NOMO-1 treated with DMSO at 0.1 percent for 48 hours (cell line): ENCODE data around the gene RPA1.

Experiments
- DNase-seq: peaks from one replicate; lab custom pipeline; 2025; ENCODE audit not compliant: unreplicated experiment; lab: John Stamatoyannopoulos, UW

RPA1 gene

DNA sequence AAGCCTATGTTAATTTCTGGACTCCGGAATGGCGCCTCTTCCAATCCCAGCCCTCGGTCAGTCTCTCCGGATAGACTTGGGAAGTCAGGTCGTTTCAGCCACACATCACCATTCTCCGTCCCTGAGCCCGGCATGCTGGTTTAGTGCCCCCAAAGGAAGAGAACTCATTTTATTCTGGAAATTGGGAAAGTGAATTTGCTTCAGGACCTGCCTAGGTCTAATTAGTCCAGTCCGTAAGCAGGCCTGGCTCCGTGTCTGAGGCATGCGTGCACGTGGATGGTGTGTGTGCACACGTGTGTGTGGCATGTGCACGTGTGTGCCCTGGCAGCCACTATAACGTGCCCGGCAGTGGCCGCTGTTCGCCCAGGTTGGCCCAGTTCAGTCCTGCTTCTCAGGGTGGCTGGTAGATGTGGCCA, 77.4 kb downstream of the RPA1 start:
- no peak for DNase-seq

DNA sequence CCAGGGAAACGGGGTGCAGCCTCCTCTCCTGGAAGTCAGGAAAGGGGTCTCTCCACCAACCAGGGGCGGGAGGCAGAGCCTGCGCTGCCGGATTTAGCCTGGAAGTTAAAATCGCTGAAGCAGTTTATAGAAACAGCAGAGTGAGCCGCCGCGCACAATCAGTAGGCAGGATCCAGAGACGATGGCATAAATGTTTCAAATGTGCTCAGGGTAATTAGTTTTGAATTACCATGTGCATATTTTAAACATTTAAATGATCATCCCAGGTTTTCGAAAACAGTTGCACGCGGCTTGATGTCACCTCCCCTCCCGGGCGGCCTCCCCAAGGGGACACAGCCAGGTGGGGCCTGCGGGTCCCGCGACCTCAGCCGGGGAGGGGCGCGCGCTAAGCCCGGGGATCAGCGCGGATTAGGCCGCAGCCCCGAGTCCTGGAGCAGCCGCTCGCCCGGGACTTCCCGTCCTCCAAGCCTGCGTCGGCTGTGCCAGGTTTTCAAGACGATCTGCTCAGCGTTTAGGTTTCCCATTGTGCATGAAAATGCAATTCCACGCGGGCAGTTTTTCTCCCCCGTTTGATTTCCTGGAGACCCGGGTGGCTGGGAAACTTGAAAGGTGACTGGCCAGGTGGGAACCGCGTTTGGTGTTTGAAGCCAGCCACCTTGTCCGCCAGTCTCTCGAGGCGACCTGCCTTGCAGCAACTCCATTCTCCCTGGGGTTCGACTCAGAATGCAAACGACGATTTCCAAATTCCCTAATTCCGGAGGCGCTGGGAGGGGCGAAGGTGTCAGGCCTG, 78.3 kb downstream of the RPA1 start:
- DNase-seq, result peak; percentile 5

DNA sequence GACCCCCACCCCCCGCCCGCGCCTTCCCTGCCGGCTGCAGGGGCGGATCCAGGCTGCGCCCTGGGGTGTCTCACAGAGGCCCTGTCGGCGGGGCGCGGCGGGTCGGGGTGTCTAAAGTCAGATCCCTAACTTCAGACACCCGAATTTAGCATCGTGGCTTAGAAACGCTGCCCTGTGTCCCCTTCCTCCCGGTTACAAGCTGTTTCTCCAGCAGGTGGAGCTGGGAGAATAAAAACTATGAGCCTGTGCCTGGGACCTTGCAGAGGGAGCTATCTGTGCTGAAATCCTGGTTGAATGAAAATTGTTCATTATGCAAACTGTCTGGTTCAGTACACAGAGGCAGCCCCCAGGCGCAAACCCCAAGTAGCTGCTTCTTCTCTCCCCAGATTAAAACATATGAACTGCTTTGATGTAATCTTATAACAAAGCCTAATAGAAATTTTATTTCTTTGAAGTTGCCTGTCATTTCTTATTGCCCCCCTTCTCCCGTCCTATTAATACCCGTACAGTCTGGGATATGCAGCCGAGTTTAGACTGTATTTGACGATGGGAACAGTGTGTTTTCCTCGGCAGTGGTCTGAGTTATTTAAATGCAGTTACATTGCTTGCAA, 79.0 kb downstream of the RPA1 start:
- DNase-seq, result peak; percentile 63

DNA sequence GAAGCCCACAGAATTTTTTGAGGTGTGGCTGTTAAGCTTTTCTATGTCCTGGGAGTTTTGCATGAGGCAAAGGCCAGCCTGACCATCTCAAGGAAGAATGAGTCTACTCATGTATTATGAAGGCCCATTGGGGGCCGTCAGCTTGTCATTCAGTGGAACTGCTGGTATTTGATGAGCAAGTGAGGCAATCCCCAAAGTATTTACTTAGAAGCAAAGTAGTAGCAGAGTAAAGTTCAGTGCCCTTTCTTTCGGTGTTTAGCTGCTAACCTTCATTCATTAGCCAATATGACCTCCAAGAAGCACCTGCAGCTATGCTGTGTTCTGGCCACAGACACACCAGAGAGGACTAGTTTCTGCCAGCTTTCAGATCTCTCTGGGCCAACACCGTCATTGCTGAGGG, 80.2 kb downstream of the RPA1 start:
- no peak for DNase-seq

DNA sequence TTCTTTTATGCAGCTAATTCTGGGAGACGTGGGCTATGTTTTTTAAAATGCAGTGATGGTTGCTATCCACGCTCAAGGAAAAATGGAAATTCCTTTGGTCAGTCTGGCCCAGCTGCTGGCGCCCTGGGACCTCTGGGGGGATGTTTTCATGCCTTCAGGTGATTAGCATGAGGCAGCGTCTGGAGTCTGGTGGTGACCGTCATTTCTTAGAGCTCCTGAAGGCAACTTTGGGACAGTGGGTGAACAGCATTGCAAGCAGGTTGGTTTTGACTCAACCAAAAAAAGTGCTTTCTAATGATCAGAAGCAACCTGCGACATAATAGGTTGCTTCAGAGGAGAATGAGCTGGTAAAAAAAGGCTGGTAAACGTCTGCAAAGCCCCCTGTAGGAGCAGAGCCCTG, 82.3 kb downstream of the RPA1 start:
- no peak for DNase-seq

DNA sequence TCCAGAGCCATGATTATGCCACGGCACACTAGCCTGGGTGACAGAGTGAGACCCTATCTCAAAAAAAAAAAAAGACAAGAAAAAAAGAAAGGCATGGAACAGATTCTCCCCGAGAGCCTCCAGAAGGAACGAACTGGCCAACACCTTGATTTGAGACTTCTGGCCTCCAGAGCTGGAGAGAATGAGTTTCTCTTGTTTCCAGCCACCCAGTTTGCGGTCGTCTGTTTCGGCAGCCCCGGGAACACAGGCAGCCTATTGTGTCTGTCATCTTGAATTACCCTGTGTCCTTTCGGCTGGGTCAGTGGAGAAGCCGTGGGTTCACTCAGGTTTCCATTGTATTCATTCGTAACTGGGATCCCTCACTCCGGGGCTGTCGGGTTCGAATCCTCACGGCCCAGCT, 83.9 kb downstream of the RPA1 start:
- DNase-seq, result no peak

DNA sequence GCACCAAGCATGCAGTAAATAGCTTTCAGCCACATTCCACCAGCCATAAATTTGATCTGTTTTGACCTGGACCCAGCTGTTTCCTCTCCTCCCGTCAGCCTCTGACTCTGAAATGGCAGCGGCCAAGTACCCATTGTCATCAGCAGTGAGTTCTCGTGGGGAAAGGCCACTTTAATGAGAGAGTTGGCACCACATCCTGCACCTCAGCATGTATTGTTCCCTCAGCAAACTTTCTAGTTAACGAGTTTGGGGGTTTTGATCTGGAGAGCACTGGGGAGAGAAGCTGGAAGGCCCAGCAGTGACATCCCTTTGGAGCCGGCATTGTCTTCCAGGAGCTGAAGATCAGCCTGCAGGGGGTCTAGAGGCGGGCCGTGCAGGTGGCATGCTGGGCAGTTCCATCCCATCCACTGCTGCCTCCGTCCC, 84.9 kb downstream of the RPA1 start:
- DNase-seq, result no peak

DNA sequence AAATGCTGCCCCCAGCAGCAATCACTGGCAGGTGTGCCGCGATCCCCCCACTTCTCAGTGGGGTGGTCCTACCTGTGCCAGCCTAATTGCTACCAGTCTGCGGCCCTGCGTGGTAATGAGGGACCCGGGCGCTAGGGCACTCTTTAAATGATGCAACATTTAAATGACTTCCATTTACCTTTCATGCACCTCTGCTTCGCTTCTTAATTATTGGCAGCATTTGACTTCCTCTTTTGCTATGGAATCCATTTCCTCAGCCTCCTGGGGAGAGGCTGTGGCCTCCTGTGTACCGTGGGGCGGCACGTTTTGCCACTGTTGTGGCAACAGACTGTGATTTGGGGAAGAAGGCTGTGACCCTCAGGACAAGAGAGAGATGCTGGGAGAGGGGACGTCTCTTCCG, 86.1 kb downstream of the RPA1 start:
- peak; percentile 45 for DNase-seq

DNA sequence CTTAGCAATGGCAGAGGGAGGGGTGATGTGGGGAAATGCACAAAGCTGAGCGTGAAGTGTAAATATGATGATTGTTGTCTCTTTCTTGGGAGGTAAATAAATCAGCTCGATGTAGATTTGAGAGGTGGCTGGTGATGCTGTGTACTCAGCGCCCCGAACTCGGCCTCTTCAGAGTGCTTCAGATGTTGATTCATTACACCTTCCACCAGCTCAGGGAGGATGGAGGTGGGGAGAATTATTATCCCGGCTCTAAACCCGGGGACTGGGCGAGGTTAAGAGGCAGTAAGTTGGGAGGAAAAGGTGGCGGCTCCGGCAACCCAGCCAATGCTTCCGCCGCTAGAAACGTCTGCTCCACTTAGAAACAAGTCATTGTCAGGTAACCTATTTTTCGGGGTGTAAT, 86.5 kb downstream of the RPA1 start:
- DNase-seq, result no peak

DNA sequence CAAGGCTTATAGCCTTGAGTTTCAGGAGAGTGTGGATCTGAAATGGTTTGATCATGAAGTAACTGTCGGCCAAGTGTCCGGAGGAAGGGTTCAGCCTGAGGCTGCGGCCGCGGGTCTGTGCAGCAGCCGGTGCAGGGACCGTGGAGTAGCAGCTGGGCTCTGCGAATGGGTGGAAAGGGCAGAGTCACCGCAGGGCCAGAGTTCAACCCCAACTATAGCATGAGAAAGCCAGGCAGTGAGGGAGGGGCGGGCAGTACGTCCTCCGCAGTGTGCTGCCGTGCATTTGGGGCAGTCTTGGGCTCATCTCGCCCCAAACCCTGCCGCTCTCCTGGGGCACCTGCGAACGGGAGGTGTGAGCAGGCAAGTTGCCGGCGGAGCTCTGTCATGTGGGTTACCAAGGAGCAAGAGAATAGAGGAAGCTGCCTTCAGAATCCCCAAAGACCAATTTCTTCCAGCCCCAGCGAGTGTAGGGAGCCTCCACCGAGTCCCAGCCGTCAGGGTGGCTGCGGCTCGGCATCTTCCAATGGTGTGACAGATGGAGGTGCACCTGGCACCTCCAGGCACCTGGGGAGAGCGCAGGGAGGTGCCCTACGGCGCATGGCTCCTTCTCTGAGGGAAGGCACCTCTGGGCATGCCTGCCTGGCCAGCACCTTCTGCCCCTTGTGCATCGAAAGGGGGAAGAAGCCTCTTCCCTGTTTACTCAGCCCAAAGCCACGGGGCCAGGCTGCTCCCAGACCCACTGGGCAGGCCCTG, 87.3 kb downstream of the RPA1 start:
- DNase-seq, result no peak

DNA sequence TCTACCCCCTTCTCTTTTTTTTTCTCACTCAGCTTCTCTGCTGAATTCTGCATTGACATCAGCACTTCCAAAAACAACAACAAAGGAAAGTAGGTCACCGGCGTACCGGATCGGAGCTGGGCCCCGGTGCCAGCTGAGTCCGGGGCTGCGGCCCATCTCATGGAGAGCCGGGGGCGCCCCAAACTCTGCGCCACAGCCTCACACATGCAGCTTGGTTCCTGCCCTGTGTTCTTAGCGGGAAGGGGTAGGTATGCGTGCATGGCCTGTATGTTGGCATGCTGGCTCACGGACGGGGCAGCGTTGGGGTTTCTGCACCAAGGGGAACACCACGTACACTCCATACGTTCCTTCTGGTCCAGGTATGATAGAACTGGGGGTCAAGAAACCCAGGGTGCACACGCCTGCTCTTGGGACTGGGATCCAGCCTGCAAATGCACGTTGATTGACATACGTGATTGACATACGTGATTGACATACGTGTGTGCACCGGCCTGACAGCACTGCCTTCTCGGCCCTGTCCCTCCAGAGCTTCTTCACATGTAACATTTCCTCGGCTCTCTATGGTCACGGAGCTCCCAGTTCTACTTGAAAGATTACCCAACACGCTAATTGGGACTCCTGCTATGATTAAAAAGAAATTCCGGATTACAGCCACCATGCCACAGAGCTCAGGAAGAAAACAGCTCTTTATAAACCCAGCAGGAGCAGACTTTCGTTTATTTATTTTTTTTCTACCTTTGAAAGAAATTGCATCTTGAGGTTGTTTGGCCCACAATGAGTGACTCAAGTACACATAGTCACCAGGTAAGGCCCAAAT, 88.7 kb downstream of the RPA1 start:
- no peak for DNase-seq

DNA sequence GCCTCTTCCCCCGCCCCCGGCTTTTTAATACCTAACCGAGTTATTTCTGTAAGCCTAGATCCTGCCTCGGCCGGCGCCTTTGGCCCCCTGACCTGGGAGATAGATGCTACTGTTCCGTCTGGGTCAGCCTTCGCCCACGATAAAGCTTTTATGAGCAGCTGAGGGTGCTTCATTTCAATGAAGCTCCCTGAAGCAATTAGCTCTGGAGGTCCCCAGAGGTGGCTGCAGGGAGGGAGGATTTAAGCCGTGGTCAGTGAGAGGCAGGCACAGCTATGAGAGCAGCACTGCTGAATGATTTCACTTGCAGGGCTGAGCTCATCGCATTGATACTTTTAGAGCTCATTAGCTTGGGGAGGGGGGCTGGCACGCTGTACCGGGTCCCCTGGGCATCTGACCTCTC, 89.4 kb downstream of the RPA1 start:
- DNase-seq, result no peak

DNA sequence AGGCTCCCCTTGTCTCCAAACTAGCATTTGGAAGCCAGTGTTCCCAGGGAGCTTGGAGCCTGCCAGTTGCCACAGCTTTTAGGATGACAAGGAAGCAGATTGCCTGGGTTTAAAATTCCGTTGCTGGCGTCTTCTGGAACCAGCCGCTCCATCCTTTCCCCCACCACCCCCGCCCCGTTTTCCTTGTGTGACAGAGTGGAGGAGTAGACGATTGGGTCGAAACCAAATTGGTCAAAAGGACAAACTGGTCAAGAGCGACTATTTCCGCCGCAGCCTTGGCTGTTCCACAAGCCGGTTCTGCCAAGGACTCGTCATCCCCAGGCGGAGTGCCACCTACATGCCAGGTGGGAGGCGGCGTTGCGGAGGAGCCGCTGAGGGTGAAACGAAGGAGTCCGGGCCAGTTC, 91.1 kb downstream of the RPA1 start:
- DNase-seq, result no peak

DNA sequence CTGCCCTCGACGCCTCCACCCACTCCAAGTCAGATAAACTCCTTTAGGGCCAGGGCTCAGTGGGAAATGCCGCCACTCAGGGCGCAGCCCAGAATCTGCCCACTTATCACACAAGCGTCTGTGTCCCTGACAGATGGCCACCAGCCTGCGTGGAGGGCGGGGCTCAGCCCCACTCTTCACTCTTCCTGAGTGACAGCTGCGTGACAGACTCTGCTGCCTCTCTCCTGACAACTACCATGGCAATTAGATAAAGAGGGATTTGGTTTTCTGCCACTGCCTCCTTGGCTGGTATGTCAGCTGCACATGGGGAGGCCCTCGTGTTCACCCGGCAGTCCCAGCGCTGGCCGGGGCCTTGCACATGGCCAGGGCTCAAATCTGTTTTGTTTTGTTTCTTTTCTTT, 99.2 kb downstream of the RPA1 start:
- DNase-seq, result no peak

DNA sequence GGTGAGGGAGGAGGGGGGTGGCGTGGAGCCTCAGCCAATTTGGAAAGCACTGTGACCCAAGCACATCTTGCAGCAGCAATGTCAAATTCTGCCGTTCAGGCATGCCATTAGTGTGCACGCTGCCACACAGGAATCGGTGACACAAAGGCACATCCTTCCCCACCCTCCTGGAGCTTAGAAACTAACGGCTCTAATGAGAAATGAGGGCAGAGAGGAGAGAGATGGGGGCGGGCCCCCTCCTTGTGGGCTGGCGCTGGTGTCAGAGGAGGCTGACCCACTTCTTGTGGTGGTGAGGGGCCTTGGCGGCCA, 100.5 kb downstream of the RPA1 start:
- DNase-seq, result no peak

DNA sequence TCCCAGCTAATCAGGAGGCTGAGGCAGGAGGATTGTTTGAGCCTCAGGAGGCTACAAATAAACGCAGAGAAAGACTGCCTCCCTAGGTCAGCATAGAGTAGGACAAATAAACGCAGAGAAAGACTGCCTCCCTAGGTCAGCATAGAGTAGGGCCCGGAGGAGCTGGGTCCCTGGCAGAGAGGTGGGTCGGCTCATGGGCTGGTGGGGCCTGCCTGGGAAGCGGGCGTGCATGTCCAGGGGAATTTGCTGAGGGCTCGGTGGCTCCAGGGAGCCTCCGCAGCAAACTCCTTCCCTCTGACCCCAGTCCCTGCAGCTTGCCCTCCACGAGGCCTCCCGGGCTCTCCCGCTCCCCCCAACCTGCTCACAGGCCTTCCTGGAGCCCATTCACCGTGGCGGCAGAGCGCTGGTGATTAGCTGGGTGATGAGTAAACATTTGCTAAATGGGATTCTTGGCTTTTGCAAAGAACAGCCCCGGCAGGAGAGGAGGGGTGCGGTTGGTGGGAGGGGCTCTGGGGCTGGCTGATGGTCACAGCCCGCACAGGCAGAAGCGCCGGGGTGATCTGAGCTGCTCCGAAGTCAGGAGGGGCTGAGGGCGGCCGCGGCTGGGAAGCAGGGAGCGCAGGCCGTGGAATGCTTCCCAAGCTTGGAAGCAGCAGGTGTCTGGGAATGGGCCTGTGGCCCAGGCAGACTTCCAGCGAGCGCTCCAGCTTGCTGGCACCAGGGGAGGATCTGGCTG, 102.2 kb downstream of the RPA1 start:
- no peak for DNase-seq

DNA sequence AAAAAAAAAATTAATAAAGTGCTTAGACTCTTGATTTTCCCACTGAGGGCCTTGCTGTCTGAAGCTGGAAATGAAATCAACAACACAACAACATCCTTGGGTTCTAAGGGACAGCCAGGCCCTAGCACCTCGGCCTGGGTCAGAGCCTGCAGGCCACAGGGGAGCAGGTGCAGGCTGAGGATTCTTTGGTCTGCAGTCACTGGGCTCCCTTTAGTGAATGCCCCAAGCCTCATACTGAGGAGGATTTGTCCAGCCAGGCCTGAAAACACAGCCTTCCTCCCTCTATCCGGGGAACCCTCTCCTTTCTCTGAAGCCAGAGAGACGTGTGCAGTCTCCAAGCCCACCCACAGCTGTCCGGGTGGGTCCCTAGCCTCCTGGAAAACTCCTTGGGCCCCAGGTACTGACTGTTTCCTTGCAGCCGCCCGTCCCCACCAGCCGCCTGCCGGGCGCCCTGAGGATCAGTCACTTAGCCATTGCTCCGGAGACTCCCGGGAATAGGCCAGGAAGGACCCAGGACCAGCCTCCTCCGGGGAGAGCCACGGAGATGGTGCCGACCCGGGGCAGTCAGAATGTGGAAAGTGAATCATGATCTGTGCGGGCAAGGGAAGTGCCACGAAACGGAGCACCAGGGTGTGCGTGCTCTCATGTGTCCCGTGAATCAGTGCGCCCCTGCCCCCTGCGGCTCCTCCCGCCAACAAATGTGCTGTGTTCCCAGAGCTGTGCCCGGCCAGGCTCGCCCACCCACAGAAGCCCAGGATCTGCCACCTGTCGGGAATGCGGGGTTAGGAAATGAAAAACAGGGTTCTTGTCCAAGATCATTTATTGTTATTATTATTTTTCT, 104.3 kb downstream of the RPA1 start:
- DNase-seq, result no peak

DNA sequence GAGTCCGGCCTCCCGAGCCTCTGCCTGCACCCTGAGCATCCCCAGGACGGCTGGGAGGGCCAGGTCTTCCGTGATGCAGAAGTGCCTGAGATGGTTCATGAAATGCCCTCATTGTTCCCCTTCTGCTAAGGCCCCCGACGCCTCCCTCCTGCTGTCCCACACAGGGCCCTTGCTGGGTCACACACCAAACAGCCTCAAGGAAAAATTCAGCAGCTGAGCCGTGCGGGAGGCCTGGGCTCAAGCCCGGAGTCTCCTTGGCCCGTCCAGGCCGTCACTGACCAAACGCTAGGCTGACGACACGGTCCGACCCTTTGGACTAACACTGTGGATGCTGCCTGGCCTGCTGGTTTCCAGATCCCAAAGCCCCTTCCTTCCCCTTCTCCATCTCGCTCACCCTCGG, 105.1 kb downstream of the RPA1 start:
- no peak for DNase-seq

DNA sequence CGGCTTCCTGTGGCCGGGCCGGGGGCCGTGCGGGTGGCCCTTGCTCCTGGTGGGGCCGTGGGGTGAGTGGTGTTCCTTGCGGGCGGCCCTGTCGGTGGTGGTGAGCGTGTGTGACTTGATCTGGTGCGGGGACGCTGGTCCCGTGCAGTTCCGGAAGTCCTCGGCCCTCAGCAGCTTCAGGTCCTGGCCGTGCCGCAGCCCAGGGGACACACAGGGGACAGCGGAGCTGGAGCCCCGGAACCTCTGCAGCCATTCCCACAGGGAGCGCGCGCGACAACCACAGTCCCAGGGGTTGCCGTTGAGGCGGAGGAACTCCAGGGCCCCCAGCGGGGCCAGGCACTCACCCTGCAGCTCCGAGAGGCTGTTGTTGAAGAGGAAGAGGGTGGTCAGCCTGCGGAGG, 107.0 kb downstream of the RPA1 start:
- DNase-seq, result no peak

DNA sequence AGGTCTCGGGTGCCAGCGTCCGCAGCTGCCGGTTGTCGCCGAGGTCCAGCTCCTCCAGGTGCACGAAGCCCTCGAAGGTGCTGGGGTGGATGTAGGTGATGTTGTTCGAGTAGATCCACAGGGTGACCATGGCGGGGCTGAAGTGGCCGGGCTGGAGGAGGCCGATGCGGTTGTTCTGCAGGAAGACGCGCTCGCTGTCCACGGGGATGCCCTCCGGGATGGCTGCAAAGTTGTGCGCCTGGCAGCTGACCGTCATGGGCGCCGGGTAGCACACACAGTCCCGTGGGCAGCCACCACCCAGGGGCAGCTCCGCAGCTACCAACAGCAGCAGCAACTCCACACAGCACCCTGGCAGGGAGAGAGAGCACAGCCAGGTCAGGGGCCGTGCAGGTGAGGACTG, 107.7 kb downstream of the RPA1 start:
- no peak for DNase-seq
